GDM1 (cell line): Measurements from ENCODE around the gene RAB1B.
"Not testable (repeated sequence)": the region's sequence is repeated elsewhere in the genome, so short reads cannot be mapped to it uniquely, and the experiment has no call there.

Experiments
- DNase-seq: peaks from one replicate; lab custom pipeline; 2025; lab: John Stamatoyannopoulos, UW

The RAB1B gene

GRCh38 chr11:66309475-66309874 lies 41.0 kb downstream of the RAB1B start:
- no peak for DNase-seq

GRCh38 chr11:66310324-66310723 lies 41.9 kb downstream of the RAB1B start:
- DNase-seq, result no peak

GRCh38 chr11:66310803-66311440 lies 42.5 kb downstream of the RAB1B start:
- DNase-seq, result not testable (repeated sequence)

GRCh38 chr11:66311470-66311964 lies 43.1 kb downstream of the RAB1B start:
- DNase-seq, result no peak

- peak; percentile 77 for DNase-seq
Measured at GRCh38 chr11:66311965-66312548, 43.6 kb downstream of the RAB1B start.

GRCh38 chr11:66312549-66313320 lies 44.3 kb downstream of the RAB1B start:
- peak; percentile 93 for DNase-seq

GRCh38 chr11:66313321-66314185 lies 45.1 kb downstream of the RAB1B start:
- DNase-seq, result no peak

- no peak for DNase-seq
Measured at GRCh38 chr11:66314186-66314501, 45.7 kb downstream of the RAB1B start.

- no peak for DNase-seq
Measured at GRCh38 chr11:66314561-66315497, 46.4 kb downstream of the RAB1B start.

GRCh38 chr11:66315498-66315885 lies 47.1 kb downstream of the RAB1B start:
- no peak for DNase-seq

GRCh38 chr11:66315921-66316811 lies 47.7 kb downstream of the RAB1B start:
- DNase-seq, result no peak

GRCh38 chr11:66316849-66317251 lies 48.4 kb downstream of the RAB1B start, which contains the start of gene CD248:
Gene CD248, minus strand, starts transcription at chr11:66317044. Its CDS starts 17 bp downstream, at chr11:66317027.
- no peak for DNase-seq

- no peak for DNase-seq
Measured at GRCh38 chr11:66317322-66317722, 48.9 kb downstream of the RAB1B start.

- DNase-seq, result no peak
Measured at GRCh38 chr11:66317723-66318599, 49.5 kb downstream of the RAB1B start.

GRCh38 chr11:66318600-66318970 lies 50.1 kb downstream of the RAB1B start:
- DNase-seq, result no peak

- not testable (repeated sequence) for DNase-seq
Measured at GRCh38 chr11:66320289-66320688, 51.9 kb downstream of the RAB1B start.

- DNase-seq, result not testable (repeated sequence)
Measured at GRCh38 chr11:66320748-66321147, 52.3 kb downstream of the RAB1B start.

GRCh38 chr11:66321606-66322005 lies 53.2 kb downstream of the RAB1B start:
- DNase-seq, result no peak
